OCI-LY3 (cell line): ENCODE measurements around the gene OR5B21.
A peak's percentile ranks its signal among the peaks of the same experiment; 100 is the strongest.

Experiments used
- H2AFZ ChIP-seq: fragments of 200-600, 300-600 bp; shearing (Covaris generic); 2 replicates; pipeline ENCODE4 v1.6.0; 2014; ENCODE audit warnings: antibody characterized with exemption, low read depth, low read length
- H3K27ac ChIP-seq: fragments of 200-600, 300-600 bp; sonication (generic); 2 replicates; pipeline ENCODE4 v1.5.1; 2014; ENCODE audit warnings: mild to moderate bottlenecking, low read length, moderate library complexity, mixed read lengths
- H3K27me3 ChIP-seq: fragments of 200-600, 300-600 bp; sonication (generic); 2 replicates; pipeline ENCODE4 v1.6.1; 2014; ENCODE audit warnings: low read depth, low read length, mixed read lengths
- H3K36me3 ChIP-seq: fragments of 200-600, 300-600 bp; sonication (generic); replicated peaks from 2 replicates; pipeline ENCODE3; 2014; ENCODE audit warnings: low read depth, low read length, mixed read lengths
- H3K4me1 ChIP-seq: fragments of 300-600, 200-600 bp; sonication (generic); 2 replicates; pipeline ENCODE4 v1.6.1; 2014; ENCODE audit warnings: low read length, mixed read lengths
- H3K4me2 ChIP-seq: fragments of 200-600, 300-600 bp; sonication (generic); 2 replicates; pipeline ENCODE4 v1.6.1; 2014; ENCODE audit warnings: low read length, mixed read lengths
- H3K4me3 ChIP-seq: fragments of 300-600, 200-600 bp; sonication (generic); 2 replicates; pipeline ENCODE4 v1.5.1; 2014; ENCODE audit warnings: antibody characterized with exemption, mild to moderate bottlenecking, low read length, moderate library complexity
- H3K79me2 ChIP-seq: fragments of 300-600, 200-600 bp; shearing (Covaris generic); 2 replicates; pipeline ENCODE4 v1.6.1; 2014; ENCODE audit warnings: mild to moderate bottlenecking, low read length, mixed read lengths
- H3K9ac ChIP-seq: fragments of 300-600, 200-600 bp; shearing (Covaris generic); 2 replicates; pipeline ENCODE4 v1.6.0; 2014; ENCODE audit warnings: mild to moderate bottlenecking, low read length, moderate library complexity
- H3K9me3 ChIP-seq: fragments of 200-600, 300-600 bp; shearing (Covaris generic); 2 replicates; pipeline ENCODE4 v1.6.1; 2014; ENCODE audit warnings: low read length, mixed read lengths; ENCODE audit not compliant: insufficient read depth
- H4K20me1 ChIP-seq: fragments of 200-600, 300-600 bp; sonication (generic); 2 replicates; pipeline ENCODE4 v1.6.1; 2016; ENCODE audit warnings: low read length, mixed read lengths; ENCODE audit not compliant: insufficient read depth
- CTCF ChIP-seq: fragments of 200-600, 300-600 bp; sonication (generic); IDR thresholded peaks from 2 replicates; pipeline ENCODE4 v1.5.1; 2014; ENCODE audit warnings: antibody characterized with exemption, low read length, low read depth
- EZH2phosphoT487 ChIP-seq: fragments of 200-600 bp; shearing (Covaris generic); IDR thresholded peaks from 2 replicates; pipeline ENCODE4 v1.6.1; 2018; ENCODE audit warnings: antibody characterized with exemption, mixed run types, low read depth

OR5B21 gene

DNA sequence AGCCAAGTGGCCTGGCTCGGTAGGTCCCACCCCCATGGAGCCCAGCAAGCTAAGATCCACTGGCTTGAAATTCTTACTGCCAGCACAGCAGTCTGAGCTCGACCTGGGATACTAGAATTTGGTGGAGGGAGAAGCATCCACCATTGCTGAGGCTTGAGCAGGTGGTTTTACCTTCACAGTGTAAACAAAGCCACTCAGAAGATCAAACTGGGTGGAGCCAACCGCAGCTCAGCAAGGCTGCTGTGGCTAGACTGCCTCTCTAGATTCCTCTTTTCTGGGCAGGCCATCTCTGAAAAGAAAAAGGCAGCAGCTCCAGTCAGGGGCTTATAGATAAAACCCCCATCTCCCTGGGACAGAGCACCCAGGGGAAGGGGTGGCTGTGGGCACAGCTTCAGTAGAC is 22.3 kb upstream of the OR5B21 start:
- Histone ChIP-seq H3K27me3 (peaks cover 10% of the 10 kb centered on the region), H2AFZ (no peak overlapping the region), H3K36me3 (peaks cover 23% of the 10 kb centered on the region), H4K20me1 (no peaks in the 10 kb centered on the region), H3K4me1 (peaks cover 17% of the 10 kb centered on the region), H3K79me2 (no peaks in the 10 kb centered on the region), H3K9me3 (no peaks in the 10 kb centered on the region), H3K4me2 (no peak overlapping the region), H3K4me3 (no peak overlapping the region), H3K9ac (no peak overlapping the region), H3K27ac (no peak overlapping the region)
- TF ChIP-seq EZH2phosphoT487: no peak
- no peak for TF ChIP-seq CTCF

DNA sequence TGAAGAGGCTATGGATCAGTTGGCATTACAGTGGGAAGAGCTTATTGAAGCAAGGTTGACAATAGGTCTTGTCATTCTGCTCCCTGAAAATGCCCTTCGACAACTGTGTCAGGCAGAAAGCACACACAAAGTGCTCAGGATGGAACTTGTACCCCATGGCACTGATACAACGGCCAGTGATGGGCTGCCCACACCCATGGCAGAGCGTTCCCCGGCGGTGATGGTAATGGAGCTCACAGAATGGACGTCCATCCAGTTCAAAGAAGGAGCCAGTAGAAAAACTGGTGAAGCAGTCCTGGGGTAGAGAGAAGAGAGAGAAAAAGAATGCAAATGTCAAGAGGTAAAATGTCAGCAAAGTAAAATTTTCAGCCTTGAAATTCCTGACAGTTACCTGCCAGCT is 19.5 kb upstream of the OR5B21 start:
- no peaks in the 10 kb centered on the region for H4K20me1 ChIP-seq
- H2AFZ ChIP-seq: no peak overlapping the region
- no peaks in the 10 kb centered on the region for H3K9me3 ChIP-seq
- H3K9ac ChIP-seq: no peak overlapping the region
- no peak for TF ChIP-seq EZH2phosphoT487
- TF ChIP-seq CTCF: no peak
- H3K27me3 ChIP-seq: peaks cover 18% of the 10 kb centered on the region
- H3K36me3 ChIP-seq: peaks cover 23% of the 10 kb centered on the region
- H3K79me2 ChIP-seq: no peaks in the 10 kb centered on the region
- peaks cover 34% of the 10 kb centered on the region for H3K4me1 ChIP-seq
- no peak overlapping the region for H3K27ac ChIP-seq
- no peak overlapping the region for H3K4me2 ChIP-seq
- H3K4me3 ChIP-seq: no peak overlapping the region

DNA sequence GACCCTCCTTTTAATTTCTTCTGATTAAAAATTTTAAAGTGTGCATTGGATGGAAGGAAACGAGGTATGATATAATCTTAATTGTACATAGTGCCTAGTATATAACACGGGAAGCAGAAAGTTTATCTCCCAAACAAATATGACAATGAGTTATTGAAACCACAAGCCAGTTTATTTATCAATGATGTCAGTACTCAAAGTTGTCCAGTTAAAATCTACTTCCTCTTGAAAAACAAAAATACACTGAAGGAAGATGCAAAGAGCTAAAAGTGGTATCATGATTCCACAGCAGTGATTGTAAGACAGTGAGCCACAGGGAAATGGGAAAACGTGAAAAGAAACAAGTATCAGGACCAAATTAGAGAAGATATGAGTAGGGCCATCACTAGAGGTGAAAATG is 18.8 kb upstream of the OR5B21 start:
- H3K4me2 ChIP-seq: no peak overlapping the region

DNA sequence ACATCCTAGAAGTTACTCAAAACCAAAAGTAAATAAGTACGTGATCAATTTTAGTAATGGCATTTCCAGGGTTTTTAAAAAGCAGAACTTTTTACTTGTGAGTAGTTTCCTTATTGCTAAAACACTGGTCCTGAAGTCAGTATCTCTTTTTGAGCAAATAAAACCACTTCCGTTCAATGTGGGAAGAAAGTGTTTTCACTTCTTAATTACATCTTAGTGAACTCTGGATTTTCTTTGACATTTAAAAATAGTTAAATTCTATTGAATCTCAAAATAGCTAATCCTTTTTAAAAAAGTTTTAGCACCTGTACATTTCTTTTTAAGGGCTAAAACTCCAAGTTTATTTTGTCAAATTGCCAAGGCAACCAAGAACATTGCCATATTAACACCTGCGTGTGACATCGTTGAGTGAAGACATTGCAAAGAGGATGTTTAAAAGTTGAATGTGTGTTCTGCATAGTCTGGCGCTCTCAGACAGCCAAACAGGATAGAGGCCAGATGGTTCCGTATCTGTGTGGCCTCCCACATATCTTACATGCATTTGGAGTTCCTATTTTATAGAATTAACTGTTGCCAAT is 17.2 kb upstream of the OR5B21 start:
- peak overlapping the region; percentile 20; the same call in 1 of the 2 replicates for H3K9ac ChIP-seq
- H3K27me3 ChIP-seq: peaks cover 32% of the 10 kb centered on the region
- peaks cover 20% of the 10 kb centered on the region for H3K36me3 ChIP-seq
- TF ChIP-seq EZH2phosphoT487 (peak; percentile 99), CTCF (no peak)
- H3K4me3 ChIP-seq: peak overlapping the region; percentile 34
- peak overlapping the region; percentile 79 for H3K27ac ChIP-seq
- peak overlapping the region; percentile 70 for H3K4me2 ChIP-seq
- no peaks in the 10 kb centered on the region for H4K20me1 ChIP-seq
- no peaks in the 10 kb centered on the region for H3K79me2 ChIP-seq
- H3K9me3 ChIP-seq: no peaks in the 10 kb centered on the region
- H2AFZ ChIP-seq: no peak overlapping the region
- peaks cover 34% of the 10 kb centered on the region for H3K4me1 ChIP-seq

More for the DNA sequence above, 18.8 kb upstream of the OR5B21 start:
- Histone ChIP-seq H3K9ac (no peak overlapping the region), H2AFZ (no peak overlapping the region), H3K9me3 (no peaks in the 10 kb centered on the region), H3K4me3 (no peak overlapping the region), H3K36me3 (peaks cover 23% of the 10 kb centered on the region), H4K20me1 (no peaks in the 10 kb centered on the region), H3K27me3 (peaks cover 24% of the 10 kb centered on the region), H3K27ac (no peak overlapping the region), H3K4me1 (peaks cover 34% of the 10 kb centered on the region), H3K79me2 (no peaks in the 10 kb centered on the region)
- TF ChIP-seq EZH2phosphoT487: no peak
- TF ChIP-seq CTCF: no peak
